Activated CD4-positive, alpha-beta T cell treated with anti-CD3 and anti-CD28 coated beads, Interleukin-2, amount 10 ng/mL, durations not matched to agents 24 days and 14 days (primary cell): ENCODE results near the gene PARP14. TPM values are rescaled to one million over a fixed set of nuclear protein-coding genes. Genes with fewer than 3 reads are reported as not detected.

Experiments
- DNase-seq: peaks from one replicate; pipeline ENCODE4 v3.0.0; 2022
- H3K27ac Mint-ChIP-seq: one replicate; pipeline ENCODE4 v1.8.0; 2022; ENCODE audit warnings: mild to moderate bottlenecking, mixed read lengths
- H3K27me3 Mint-ChIP-seq: one replicate; pipeline ENCODE4 v1.8.0; 2022; ENCODE audit warnings: mixed read lengths
- H3K36me3 Mint-ChIP-seq: one replicate; pipeline ENCODE4 v1.8.0; 2022; ENCODE audit warnings: low read depth, mild to moderate bottlenecking, mixed read lengths
- H3K4me1 Mint-ChIP-seq: one replicate; pipeline ENCODE4 v1.8.0; 2021; ENCODE audit warnings: mixed read lengths
- H3K4me3 Mint-ChIP-seq: one replicate; pipeline ENCODE4 v1.8.0; 2022; ENCODE audit warnings: mild to moderate bottlenecking, moderate library complexity, mixed read lengths
- H3K9me3 Mint-ChIP-seq: one replicate; pipeline ENCODE4 v1.8.0; 2021; ENCODE audit warnings: mixed read lengths
- intact Hi-C: fragments of 100-400 bp; cut with micrococcal nuclease; formaldehyde crosslinking; loops from one replicate; pipeline ENCODE4 v1.15.1; 2023
- total RNA-seq: library from RNA; stranded (reverse); gene quantifications from 2 replicates; pipeline ENCODE4 v1.2.3, GENCODE V29; 2022

PARP14 gene
- total RNA-seq, 1 donor from 2014 or later = 65.6 TPM

GRCh38 chr3:122748347-122748746 lies 67.7 kb downstream of the PARP14 start:
- Mint-ChIP-seq H3K36me3 (peaks cover 3% of the 10 kb centered on the region), H3K4me1 (peaks cover 3% of the 10 kb centered on the region), H3K27ac (no peak overlapping the region), H3K27me3 (no peaks in the 10 kb centered on the region), H3K9me3 (no peaks in the 10 kb centered on the region), H3K4me3 (no peak overlapping the region)
- DNase-seq = no peak
- intact Hi-C loops = no loop called here

DNA sequence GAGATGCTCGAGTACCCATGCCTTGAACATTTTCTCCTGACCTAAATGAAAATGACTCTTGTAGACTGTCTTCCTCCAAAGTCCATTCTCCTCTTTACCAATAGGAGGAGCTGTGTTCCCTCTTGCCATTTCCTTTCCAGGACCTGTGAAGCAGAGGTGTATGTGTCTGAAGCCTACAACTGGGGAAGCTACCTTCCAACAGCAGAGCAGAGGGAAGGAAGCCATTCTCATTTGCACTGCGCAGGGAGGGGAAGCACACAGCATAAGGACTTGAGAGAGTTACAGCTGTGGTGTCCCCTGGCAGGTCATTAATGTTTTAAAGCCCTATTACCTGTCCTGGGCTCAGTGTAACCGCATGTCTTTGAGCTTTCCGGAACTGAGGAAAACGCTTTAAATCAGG lies 74.3 kb downstream of the PARP14 start:
- no peaks in the 10 kb centered on the region for H3K4me1 Mint-ChIP-seq

GRCh38 chr3:122755491-122755890 lies 74.9 kb downstream of the PARP14 start:
- no peaks in the 10 kb centered on the region for H3K4me1 Mint-ChIP-seq
- H3K4me3 Mint-ChIP-seq = no peak overlapping the region
- no peak overlapping the region for H3K27ac Mint-ChIP-seq
- intact Hi-C loops = loop anchor here (1.0 kb wide), 1 partner anchor 273 kb away; no protein-coding TSS in a partner anchor
- no peaks in the 10 kb centered on the region for H3K9me3 Mint-ChIP-seq
- peaks cover 9% of the 10 kb centered on the region for H3K36me3 Mint-ChIP-seq
- no peaks in the 10 kb centered on the region for H3K27me3 Mint-ChIP-seq
- DNase-seq = no peak

More for the DNA sequence above, 74.3 kb downstream of the PARP14 start:
- Mint-ChIP-seq H3K27ac (no peak overlapping the region), H3K4me3 (no peak overlapping the region), H3K9me3 (no peaks in the 10 kb centered on the region), H3K36me3 (peaks cover 9% of the 10 kb centered on the region), H3K27me3 (no peaks in the 10 kb centered on the region)
- peak; percentile 78 for DNase-seq
- intact Hi-C loops = loop anchor here (1.0 kb wide), 1 partner anchor 273 kb away; no protein-coding TSS in a partner anchor

DNA sequence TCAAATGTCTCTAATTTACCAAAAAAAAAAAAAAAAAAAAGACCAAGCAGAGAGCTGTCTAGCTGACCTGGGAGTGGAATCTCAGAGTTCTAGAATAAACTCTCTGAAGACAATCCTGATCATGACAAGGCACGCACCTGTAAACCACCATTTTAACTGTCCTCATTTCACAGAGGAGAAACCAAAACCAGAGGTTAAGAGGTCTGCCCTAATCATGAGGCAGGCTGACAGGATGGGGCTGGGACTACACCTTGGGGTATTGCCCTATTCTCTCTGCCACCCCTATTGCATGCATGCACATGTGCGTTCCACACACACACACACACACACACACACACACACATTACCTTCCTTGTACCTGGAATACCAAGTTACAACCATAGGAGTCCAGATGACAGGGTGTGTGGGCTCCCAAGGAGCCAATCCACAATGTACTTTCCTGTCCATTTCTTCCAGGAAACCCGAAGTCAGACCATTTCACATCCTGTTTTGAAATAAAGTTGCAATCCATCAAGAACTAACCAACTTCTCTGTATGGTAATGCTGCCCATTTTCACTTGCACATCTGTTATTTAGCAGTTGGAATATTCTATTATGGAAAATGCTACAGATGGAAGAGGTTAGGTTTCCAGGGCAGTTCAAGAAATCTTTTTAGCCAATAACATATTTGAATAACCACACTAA lies 78.4 kb downstream of the PARP14 start:
- Mint-ChIP-seq H3K36me3 (peaks cover 12% of the 10 kb centered on the region), H3K4me3 (no peak overlapping the region), H3K4me1 (no peaks in the 10 kb centered on the region), H3K9me3 (no peaks in the 10 kb centered on the region), H3K27me3 (no peaks in the 10 kb centered on the region), H3K27ac (no peak overlapping the region)
- intact Hi-C loops = no loop called here
- no peak for DNase-seq

GRCh38 chr3:122760453-122761271 lies 80.0 kb downstream of the PARP14 start:
- Mint-ChIP-seq H3K27me3 (no peaks in the 10 kb centered on the region), H3K36me3 (peaks cover 7% of the 10 kb centered on the region), H3K9me3 (no peaks in the 10 kb centered on the region), H3K27ac (no peak overlapping the region), H3K4me1 (no peaks in the 10 kb centered on the region), H3K4me3 (no peak overlapping the region)
- no peak for DNase-seq
- intact Hi-C loops = no loop called here

DNA sequence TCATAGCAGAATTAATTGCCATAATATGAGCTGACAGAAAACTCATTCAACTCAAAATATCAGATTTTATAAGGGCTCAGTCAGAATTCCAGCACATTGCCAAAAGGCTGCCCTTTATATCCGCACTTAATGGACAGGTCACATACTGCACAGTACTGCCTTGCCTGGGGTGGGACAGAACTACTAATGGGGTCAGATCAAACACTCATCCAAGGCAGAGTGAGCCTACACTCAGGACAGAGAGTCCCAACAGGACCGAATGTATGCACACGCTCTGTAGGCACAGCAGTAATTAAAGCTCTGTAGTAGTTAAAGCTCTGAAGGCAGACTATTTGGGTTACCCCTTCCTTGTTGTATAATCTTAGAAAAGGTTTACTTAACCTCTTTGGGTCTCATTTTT lies 85.8 kb downstream of the PARP14 start:
- intact Hi-C loops = no loop called here
- Mint-ChIP-seq H3K27me3 (no peaks in the 10 kb centered on the region), H3K4me1 (no peaks in the 10 kb centered on the region), H3K9me3 (no peaks in the 10 kb centered on the region), H3K27ac (no peak overlapping the region), H3K36me3 (peaks cover 14% of the 10 kb centered on the region), H3K4me3 (no peak overlapping the region)
- no peak for DNase-seq

GRCh38 chr3:122767540-122768372 lies 87.1 kb downstream of the PARP14 start:
- H3K36me3 Mint-ChIP-seq = peaks cover 13% of the 10 kb centered on the region
- H3K4me3 Mint-ChIP-seq = no peak overlapping the region
- no peaks in the 10 kb centered on the region for H3K4me1 Mint-ChIP-seq
- H3K27ac Mint-ChIP-seq = no peak overlapping the region
- H3K9me3 Mint-ChIP-seq = no peaks in the 10 kb centered on the region
- intact Hi-C loops = no loop called here
- no peaks in the 10 kb centered on the region for H3K27me3 Mint-ChIP-seq
- DNase-seq = no peak

- no peaks in the 10 kb centered on the region for H3K4me1 Mint-ChIP-seq
- no peaks in the 10 kb centered on the region for H3K27me3 Mint-ChIP-seq
- H3K9me3 Mint-ChIP-seq = no peaks in the 10 kb centered on the region
- intact Hi-C loops = no loop called here
- H3K27ac Mint-ChIP-seq = no peak overlapping the region
- DNase-seq = no peak
- peaks cover 10% of the 10 kb centered on the region for H3K36me3 Mint-ChIP-seq
- H3K4me3 Mint-ChIP-seq = no peak overlapping the region
Observed at GRCh38 chr3:122770521-122771202, 90.0 kb downstream of the PARP14 start.

- Mint-ChIP-seq H3K27me3 (no peaks in the 10 kb centered on the region), H3K36me3 (peaks cover 7% of the 10 kb centered on the region), H3K4me3 (no peak overlapping the region), H3K4me1 (no peaks in the 10 kb centered on the region), H3K27ac (no peak overlapping the region), H3K9me3 (no peaks in the 10 kb centered on the region)
- no peak for DNase-seq
- intact Hi-C loops = no loop called here
Observed at GRCh38 chr3:122772827-122773226, 92.2 kb downstream of the PARP14 start.

DNA sequence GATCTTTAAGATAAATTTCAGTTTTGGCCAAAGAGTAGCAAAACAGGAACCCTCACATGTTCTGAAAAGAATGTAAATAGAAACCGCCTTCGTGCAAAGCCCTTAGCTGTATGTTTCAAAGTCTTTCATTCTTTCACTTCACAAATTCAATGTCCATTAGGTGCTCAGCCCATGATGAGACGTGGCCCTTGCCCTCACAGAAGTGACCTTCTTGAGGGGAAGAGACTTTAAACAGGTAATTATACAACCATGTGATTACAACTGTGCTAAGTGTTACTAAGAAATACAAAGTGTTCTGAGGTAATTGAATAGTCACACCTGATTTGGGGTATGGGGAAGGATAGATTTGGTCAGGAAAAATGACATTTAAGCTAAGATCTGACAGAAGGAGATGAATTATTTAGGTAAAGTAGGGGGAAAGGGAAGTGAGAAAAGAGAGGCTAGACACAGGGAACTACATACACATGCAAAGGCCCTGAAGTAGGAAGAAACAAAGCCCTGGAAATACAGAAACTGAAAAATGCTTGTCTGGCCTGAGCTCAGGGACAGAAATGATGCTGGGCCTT lies 93.4 kb downstream of the PARP14 start:
- intact Hi-C loops = no loop called here
- no peaks in the 10 kb centered on the region for H3K27me3 Mint-ChIP-seq
- peaks cover 3% of the 10 kb centered on the region for H3K36me3 Mint-ChIP-seq
- H3K4me1 Mint-ChIP-seq = no peaks in the 10 kb centered on the region
- no peaks in the 10 kb centered on the region for H3K9me3 Mint-ChIP-seq
- no peak for DNase-seq
- no peak overlapping the region for H3K4me3 Mint-ChIP-seq
- H3K27ac Mint-ChIP-seq = no peak overlapping the region

DNA sequence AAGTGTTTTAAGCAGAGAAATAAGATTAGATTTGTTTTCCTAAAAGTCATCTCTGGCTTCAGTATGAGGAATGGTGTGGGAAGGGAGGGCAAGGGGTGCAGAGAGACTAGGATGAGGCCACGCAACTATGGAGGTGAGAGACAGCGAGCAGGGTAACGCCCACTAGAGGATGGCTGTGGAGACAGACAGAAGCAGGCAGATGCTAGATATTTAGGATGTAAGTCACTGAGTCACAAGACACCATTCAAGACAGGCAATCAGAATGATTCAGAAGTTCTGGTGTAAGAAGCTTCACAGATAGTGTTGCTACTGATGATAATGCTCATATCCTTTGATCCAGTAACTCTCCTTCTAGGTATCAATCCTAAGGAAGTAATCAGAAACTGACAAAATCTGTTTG lies 93.9 kb downstream of the PARP14 start:
- no peak overlapping the region for H3K27ac Mint-ChIP-seq
- peaks cover 3% of the 10 kb centered on the region for H3K36me3 Mint-ChIP-seq
- H3K4me1 Mint-ChIP-seq = no peaks in the 10 kb centered on the region
- no peaks in the 10 kb centered on the region for H3K27me3 Mint-ChIP-seq
- intact Hi-C loops = no loop called here
- H3K4me3 Mint-ChIP-seq = no peak overlapping the region
- no peak for DNase-seq
- H3K9me3 Mint-ChIP-seq = no peaks in the 10 kb centered on the region

DNA sequence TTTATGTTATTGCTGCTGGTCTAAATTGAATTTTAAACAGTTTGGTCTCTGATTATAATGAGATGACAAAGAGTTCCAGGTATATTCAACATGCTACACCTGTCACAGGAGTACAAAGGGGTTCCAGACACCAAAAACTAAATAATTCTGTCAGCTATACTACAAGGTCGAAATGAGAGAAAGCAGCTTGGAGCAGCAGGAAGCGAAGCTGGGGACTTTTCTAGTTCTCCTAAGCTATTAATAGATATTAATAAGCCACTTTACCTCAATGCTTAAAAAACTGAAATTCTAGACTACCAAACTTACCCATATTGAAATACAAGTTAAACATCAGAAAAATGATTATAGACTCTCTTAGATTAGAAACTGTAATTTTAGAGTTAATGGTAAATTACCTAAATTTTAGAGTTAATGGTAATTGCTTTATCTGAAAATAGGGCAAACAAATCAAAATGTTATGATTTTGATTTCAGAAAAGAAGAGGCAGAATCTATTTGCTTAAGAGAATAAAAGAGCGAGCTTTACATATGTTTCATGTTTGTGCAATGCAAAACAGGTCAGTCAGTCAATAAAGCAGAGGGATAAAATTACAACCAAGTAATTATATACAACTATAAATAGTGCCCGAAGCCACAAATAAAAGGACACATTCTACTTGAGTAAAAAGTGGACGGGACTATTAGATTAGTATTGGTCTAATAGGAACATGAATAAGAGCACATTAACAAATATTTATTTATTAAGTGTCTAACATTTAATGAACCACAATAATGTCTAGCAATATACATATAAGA lies 96.2 kb downstream of the PARP14 start:
- no peaks in the 10 kb centered on the region for H3K27me3 Mint-ChIP-seq
- no peak for DNase-seq
- H3K4me1 Mint-ChIP-seq = no peaks in the 10 kb centered on the region
- no peaks in the 10 kb centered on the region for H3K9me3 Mint-ChIP-seq
- intact Hi-C loops = no loop called here
- H3K36me3 Mint-ChIP-seq = no peaks in the 10 kb centered on the region
- H3K27ac Mint-ChIP-seq = no peak overlapping the region
- H3K4me3 Mint-ChIP-seq = no peak overlapping the region

- DNase-seq = no peak
- Mint-ChIP-seq H3K27ac (no peak overlapping the region), H3K4me3 (no peak overlapping the region), H3K27me3 (no peaks in the 10 kb centered on the region), H3K9me3 (no peaks in the 10 kb centered on the region), H3K4me1 (no peaks in the 10 kb centered on the region), H3K36me3 (no peaks in the 10 kb centered on the region)
- intact Hi-C loops = no loop called here
Observed at GRCh38 chr3:122777563-122777962, 96.9 kb downstream of the PARP14 start.
